Measurements from ENCODE around the gene TRAPPC10.
A peak's percentile ranks its signal among the peaks of the same experiment; 100 is the strongest.

The TRAPPC10 gene, protein sequence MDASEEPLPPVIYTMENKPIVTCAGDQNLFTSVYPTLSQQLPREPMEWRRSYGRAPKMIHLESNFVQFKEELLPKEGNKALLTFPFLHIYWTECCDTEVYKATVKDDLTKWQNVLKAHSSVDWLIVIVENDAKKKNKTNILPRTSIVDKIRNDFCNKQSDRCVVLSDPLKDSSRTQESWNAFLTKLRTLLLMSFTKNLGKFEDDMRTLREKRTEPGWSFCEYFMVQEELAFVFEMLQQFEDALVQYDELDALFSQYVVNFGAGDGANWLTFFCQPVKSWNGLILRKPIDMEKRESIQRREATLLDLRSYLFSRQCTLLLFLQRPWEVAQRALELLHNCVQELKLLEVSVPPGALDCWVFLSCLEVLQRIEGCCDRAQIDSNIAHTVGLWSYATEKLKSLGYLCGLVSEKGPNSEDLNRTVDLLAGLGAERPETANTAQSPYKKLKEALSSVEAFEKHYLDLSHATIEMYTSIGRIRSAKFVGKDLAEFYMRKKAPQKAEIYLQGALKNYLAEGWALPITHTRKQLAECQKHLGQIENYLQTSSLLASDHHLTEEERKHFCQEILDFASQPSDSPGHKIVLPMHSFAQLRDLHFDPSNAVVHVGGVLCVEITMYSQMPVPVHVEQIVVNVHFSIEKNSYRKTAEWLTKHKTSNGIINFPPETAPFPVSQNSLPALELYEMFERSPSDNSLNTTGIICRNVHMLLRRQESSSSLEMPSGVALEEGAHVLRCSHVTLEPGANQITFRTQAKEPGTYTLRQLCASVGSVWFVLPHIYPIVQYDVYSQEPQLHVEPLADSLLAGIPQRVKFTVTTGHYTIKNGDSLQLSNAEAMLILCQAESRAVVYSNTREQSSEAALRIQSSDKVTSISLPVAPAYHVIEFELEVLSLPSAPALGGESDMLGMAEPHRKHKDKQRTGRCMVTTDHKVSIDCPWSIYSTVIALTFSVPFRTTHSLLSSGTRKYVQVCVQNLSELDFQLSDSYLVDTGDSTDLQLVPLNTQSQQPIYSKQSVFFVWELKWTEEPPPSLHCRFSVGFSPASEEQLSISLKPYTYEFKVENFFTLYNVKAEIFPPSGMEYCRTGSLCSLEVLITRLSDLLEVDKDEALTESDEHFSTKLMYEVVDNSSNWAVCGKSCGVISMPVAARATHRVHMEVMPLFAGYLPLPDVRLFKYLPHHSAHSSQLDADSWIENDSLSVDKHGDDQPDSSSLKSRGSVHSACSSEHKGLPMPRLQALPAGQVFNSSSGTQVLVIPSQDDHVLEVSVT

DNA sequence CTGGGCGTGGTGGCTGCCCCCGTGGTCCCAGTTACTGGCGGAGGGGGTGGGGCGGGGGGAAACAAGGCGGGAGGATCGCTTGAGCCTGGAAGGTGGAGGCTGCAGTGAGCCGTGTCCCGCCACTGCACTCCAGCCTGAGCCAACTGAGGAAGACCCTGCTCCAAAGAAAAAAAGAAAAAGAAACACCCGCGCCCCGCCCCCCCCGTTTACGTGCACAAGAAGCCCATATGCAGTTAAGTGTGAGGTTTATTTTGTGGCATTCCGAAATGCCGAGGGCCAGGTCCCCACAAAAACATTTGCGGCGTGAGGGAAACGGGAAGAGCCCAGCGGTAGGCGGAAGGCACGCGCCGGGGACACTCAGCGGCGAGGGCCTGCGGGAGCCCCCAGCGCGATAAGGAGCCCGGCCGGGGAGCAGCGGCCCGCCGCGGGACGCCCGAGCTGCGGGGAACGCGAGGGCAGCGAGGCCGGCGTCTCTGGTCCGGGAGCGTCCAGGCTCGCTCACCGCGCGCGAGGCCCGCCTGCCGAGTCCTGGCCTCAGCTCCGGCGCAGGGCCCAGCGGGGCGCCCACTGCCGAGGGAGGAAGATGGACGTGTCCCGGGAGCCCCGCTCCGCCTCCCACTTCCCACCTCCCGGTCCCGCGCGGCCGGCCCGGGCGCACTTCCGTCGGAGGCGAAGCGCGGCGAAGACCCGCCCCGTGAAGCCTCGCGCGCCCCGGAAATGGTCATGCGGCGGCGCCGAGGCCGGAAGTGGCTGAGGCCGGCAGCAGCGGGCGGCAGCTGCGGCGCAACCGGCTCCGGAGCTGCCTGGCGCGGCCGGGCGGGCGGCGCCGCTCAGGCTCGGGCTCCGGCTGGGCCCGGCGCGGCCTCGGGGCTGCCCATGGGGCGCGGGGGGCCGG lies at the start of gene TRAPPC10:
TSS of gene TRAPPC10 (plus strand) at position 731 of the 895 bp plus-strand sequence. CDS start 185 bp downstream, outside the sequence.
- DNase-seq (ENCODE audit: low read depth in 2 of 2): peak; percentile 55 to 60

DNA sequence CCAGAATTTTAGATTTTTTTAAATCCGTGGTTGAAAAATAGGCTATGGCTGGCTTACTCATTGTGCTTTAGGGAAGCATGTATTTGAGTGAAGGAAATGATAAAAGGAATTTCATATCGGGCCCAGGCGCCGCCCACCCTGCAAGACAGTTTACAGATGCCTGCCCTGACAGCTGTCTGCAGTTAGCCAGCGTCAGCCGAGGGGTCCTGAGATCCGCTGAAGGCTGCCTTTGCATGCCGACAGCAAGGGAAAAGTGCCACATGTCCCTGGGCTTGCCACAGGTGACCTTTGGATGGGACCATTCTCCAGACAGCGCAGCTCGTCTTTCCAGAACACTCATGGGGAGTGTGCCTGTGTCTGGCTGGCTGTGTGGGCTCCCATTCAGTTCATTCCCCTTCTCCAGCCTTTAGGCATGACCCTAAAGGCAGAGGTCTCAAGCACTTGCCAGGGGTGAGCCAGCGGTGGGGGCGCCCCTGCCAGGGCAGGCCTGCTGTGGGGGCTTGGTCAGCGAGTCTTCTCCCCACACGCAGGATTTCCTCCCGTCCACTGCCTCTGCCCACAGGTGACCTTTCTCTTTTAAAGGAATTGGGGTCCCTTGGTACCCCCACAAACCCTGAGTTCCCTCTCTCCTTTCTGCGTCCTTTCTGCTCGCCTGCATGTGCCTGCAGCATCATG lies 46.1 kb upstream of the TRAPPC10 start:
- DNase-seq (ENCODE audit: low read depth in 2 of 2): no peak

DNA sequence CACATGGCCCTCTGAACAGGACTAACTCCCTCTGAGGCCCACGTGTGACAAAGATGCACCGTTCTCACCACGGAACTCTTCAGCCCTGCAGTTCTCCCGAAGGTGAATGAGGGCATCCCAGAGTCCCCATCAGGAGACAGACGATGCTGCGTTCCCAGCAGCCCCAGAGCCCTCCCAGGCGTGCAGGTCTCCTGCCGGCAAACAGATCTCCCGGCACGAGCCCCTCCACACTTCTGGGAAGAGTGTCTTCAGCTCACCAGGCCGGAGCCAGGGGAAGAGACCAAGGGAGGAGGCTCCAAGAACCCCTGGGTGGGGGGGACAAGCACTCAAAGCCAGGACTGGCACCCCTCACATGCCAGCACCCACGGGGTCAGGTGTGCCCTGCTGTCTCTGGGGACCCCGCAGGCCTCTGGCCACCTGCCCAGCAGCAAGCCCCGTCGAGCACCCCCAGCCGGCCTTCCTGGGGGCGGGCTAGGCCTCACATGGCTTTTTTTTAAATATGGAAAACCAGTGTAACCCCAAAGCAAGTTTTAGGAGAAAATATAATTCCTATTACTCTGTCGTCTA lies 45.1 kb upstream of the TRAPPC10 start:
- DNase-seq (ENCODE audit: low read depth in 2 of 2): no peak

GRCh38 chr21:43967981-43968380 lies 44.1 kb upstream of the TRAPPC10 start:
- no peak for DNase-seq (ENCODE audit: low read depth in 2 of 2)

DNA sequence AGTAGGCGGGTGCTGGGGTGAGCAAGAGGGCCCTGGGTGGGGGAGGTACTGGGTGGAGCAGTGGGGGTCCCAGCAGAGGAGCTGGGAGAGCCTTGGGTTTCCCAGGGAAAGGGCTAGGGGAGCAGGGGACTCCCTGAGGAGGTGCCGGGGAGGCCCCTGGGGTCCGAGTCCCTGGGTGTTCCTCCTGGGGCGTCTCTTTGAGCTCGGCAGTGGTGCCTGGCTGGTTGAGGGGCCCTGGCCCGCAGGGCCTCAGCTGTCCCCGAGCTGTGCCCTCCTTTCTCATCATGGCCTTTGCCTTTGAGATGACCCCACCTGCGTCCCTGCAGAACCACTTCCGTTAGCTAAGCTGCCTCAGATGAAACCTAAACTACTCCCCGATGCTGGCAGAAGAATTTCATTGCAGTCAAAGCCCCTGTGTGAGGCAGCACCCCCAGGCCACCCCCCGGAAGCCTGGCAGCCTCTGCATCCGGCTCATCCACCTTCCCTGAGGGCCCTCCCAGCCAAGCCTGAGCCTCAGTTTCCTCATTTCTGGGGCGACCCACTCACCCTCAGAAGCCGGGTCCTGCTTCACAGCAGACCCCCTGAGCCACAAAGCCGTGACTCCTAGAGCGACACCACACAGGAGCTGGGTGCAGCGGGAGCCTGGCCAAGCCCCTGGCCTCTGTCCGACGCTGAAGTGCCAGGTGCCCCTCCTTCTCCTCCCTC lies 43.5 kb upstream of the TRAPPC10 start:
- DNase-seq (ENCODE audit: low read depth in 2 of 2): no peak

- no peak for DNase-seq (ENCODE audit: low read depth in 2 of 2)
Measured at GRCh38 chr21:43969115-43969444, 43.0 kb upstream of the TRAPPC10 start.

- no peak for DNase-seq (ENCODE audit: low read depth in 2 of 2)
Measured at GRCh38 chr21:43970551-43970950, 41.6 kb upstream of the TRAPPC10 start.

- no peak for DNase-seq (ENCODE audit: low read depth in 2 of 2)
Measured at GRCh38 chr21:43971201-43971991, 40.7 kb upstream of the TRAPPC10 start.

GRCh38 chr21:43971992-43972255 lies 40.2 kb upstream of the TRAPPC10 start:
- DNase-seq (ENCODE audit: low read depth in 2 of 2): no peak

DNA sequence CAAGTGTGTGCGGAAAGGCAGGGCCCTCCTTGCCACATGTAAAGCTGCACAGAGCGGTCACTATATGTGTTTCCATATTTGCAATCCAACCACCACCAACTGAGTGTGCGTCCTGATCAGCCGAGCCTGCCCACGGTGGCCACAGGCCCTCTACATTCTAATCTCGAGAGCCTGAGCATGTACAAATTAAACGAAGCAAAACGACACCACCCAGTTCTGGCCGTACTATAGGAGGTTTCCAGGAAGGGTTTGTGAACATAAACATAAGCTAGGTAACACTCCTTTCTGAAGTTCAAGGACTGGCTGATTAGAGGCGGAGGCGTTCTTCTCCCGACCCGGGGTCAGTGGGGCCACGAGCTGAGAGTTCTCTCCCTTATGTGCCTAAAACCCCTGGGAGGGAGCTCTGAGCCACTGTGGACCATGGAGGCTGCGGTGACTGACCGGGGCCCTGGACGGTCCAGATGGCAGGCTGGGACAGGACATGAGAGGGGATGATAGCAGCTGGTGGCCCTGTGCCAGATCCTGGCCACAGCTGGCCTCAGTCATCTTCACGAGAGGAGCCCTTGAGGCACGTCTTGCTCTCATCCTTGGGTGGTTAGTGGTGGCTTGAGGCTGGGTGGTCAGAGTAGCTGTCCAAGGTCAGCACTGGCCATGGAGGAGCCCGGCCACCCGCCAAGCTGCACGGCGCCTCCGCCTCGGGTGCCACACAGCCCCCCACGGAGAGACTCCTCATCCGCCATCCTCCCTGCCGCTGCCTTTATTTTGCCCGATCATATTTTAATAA lies 39.1 kb upstream of the TRAPPC10 start:
- no peak for DNase-seq (ENCODE audit: low read depth in 2 of 2)

DNA sequence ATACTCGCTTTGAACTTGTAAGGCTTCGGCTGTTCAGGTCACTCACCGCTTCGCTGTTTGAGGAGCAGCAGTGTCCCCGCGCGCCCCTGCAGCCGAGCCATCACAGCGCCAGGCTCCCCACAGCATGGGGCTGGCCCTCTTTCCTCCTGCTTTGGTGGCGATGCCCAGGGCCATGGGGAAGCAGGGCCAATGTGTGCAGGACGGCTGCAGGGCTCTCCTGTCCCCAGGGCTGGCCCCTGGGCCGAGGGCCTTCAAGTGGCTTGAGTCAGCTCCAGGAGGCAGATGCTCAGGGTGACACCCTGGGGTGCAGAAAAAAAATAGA lies 38.5 kb upstream of the TRAPPC10 start:
- no peak for DNase-seq (ENCODE audit: low read depth in 2 of 2)

DNA sequence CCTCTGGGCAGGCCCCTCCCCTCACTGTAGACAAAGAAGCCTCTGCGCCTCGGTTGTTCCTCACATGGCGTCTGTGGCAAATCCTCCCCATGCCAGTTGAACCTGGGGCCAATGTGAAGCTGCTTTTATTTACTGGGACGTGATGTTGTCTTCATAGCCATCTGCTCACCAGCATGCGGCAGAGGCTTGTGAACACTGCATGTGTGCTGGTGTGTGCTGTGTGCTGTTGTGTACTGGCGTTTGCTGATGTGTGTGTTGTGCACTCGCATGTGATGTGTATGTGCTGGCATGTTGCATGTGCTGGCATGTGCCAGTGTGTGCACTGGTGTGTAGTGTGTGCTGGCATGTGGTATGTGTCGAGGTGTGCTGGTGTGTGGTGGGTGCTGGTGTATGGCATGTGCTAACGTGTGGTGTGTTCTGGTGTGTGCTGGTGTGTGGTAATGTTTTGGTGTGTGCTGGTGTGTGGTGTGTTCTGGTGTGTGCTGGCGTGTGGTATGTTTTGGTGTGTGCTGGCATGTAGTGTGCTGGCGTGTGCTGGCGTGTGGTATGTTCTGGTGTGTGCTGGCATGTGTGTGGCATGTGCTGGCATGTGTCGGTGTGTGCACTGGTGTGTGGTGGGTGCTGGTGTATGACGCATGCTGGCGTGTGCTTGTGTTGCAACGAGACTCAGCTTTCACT lies 37.2 kb upstream of the TRAPPC10 start:
- DNase-seq (ENCODE audit: low read depth in 2 of 2): no peak

- peak; percentile 46 to 69 for DNase-seq (ENCODE audit: low read depth in 2 of 2)
Measured at GRCh38 chr21:43975469-43976098, 36.5 kb upstream of the TRAPPC10 start.

- no peak for DNase-seq (ENCODE audit: low read depth in 2 of 2)
Measured at GRCh38 chr21:43976661-43977060, 35.4 kb upstream of the TRAPPC10 start.

DNA sequence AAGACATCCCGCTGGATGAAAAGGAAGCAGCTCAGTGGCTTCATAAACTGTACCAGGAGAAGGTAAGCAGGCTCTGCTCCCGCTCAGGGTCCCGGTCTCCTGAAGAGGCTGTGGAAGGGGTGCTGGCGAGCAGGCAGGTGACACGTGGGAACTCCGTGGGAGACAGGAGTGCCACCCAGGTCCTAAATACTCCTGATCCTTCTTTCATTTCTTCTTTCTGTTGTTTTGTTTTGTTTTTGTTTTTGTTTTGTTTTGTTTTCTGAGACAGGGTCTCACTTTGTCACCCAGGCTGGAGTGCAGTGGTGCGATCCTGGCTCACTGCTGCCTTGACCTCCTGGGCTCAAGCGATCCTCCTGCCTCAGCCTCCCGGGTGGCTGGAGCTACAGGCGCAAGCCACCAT lies 34.0 kb upstream of the TRAPPC10 start:
- no peak for DNase-seq (ENCODE audit: low read depth in 2 of 2)

GRCh38 chr21:43979654-43980053 lies 32.5 kb upstream of the TRAPPC10 start:
- no peak for DNase-seq (ENCODE audit: low read depth in 2 of 2)

- DNase-seq (ENCODE audit: low read depth in 2 of 2): no peak
Measured at GRCh38 chr21:43981151-43981870, 30.8 kb upstream of the TRAPPC10 start.

Data from stimulated activated CD8-positive, alpha-beta memory T cell treated with anti-CD3 and anti-CD28 coated beads, Interleukin-7, amount 100 ng/mL, for 1 hour (primary cell).